Measurements from ENCODE around the gene HOXD11.

The HOXD11 gene

GRCh38 chr2:176151442-176152287 is 44.6 kb downstream of the HOXD11 start, which contains the start of gene HOXD4:
Gene HOXD4, plus strand, starts transcription at chr2:176151550. Its CDS starts 84 bp downstream, at chr2:176151634.
- no peak for DNase-seq

DNA sequence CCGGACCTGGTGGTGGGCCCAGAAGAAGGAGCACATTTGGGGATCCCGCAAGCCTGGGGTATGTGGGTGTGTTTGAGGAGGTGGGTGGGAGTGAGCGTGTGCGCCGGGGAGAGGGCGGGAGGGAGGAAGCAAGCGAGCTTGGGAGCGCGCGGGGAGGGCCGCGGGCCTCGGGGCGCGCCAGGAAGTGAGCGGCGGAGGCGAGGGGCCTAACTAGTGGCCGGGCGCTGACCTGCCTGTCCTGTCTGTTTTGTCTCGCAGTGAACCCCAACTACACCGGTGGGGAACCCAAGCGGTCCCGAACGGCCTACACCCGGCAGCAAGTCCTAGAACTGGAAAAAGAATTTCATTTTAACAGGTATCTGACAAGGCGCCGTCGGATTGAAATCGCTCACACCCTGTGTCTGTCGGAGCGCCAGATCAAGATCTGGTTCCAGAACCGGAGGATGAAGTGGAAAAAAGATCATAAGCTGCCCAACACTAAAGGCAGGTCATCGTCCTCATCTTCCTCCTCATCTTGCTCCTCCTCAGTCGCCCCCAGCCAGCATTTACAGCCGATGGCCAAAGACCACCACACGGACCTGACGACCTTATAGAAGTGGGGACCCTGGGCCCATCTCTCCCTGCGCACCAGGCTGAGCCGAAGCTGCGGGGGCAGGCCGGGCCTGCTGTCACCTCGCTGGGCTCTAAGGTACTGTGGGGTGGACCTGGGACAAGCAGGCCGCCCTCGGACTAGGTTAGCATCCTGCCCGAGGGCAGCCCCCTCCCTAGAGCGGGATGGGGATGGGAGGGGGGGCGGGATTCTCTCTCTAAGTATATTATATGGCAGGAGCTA is 45.5 kb downstream of the HOXD11 start:
- DNase-seq = no peak

GRCh38 chr2:176154576-176155252 is 47.6 kb downstream of the HOXD11 start:
- no peak for DNase-seq

GRCh38 chr2:176155356-176156044 is 48.4 kb downstream of the HOXD11 start:
- no peak for DNase-seq

DNA sequence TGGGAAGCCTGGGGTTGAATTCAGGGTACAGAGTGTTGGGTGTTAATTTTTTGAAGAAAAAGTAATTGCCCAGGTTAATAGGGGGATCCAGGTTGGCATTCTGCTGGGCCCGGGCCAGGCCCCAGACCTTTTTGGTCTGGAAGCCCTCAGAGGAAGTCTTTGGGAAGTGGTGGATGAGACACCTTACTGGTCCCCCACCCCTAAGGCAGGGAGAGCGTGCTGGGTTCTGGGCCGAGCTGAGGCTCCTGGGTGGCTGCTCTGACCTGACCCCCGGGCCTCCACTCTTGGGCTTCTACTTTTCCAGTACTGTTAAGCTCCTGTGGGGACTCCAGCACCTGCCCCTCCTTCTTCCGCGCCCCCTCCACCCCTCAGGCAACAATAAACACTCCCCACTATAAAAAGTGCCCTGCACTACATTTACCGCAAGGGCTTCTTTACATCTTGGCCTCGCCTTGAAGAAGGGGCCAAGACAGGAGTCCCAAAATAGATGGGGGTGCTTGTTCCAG is 49.3 kb downstream of the HOXD11 start:
- no peak for DNase-seq

DNA sequence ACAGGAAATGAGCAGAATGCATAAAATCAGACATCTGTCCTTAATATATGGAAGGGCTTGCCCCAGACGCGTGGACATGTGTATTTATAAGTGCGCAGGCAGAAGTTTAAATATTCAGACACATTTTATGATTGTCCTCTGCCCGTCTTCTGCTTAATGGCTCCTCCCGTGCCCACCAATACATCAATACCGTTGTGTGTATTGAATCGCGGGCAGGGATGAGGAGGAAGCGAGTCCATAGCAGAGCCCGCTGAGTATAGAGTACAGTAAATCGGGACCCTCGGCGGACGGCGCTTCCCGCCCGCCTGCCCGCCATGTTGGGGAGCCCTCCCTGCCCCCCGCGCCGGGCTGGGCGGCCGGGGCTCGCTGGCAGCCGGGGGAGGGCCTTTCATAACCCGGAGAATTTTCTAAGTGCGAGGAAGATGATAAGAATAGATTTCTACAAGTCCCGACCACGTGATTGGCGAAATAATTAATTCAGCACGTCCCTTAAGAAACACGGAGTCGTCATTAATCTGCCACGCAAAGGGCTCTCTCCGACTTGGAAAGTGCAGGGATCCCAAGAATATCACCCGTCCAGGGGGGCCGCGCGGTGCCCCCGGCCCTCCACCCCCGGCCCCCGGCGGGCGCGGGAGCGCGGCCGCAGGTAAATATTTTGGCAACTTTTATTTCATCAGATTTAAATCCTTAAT is 49.9 kb downstream of the HOXD11 start, which contains the start of gene HOXD3:
HOXD3 (plus strand) TSS at position 501 of the 692 bp plus-strand sequence. CDS start 11,808 bp downstream, outside the sequence.
- DNase-seq = no peak

DNA sequence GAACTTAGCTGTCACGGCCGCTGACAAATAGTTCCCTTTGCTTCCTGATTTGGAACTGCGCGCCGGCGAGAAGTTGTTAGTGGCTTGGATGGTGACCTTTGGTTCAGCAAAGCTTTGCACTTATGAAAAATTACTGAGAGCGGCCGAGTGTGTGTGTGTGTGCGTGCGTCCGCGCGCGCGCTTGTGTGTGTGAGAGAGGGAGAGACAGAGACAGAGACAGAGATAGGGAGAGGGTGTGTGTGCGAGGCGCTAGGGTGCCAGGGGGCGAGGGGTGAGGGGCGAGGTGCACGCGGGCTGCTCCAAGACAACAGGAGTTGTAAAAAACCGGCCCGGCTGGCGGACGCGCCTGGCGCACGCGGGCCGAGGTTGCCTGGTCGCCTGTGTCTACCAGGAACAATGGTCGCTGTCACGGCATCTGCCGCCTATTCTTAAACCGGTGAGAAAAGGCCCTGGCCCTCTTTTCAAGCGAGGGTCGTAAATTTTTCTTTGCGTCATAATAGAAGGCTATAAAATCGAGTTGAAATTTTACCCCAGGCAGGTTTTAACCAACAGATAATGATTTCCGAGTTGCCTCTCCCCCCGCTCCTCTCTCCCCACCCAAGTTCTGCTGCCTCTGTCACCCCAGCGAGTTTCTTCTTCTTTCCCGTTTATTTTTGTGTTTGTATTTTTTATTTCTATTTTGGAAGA is 50.6 kb downstream of the HOXD11 start:
- no peak for DNase-seq

- DNase-seq = no peak
Observed at GRCh38 chr2:176158186-176158591, 51.1 kb downstream of the HOXD11 start.

DNA sequence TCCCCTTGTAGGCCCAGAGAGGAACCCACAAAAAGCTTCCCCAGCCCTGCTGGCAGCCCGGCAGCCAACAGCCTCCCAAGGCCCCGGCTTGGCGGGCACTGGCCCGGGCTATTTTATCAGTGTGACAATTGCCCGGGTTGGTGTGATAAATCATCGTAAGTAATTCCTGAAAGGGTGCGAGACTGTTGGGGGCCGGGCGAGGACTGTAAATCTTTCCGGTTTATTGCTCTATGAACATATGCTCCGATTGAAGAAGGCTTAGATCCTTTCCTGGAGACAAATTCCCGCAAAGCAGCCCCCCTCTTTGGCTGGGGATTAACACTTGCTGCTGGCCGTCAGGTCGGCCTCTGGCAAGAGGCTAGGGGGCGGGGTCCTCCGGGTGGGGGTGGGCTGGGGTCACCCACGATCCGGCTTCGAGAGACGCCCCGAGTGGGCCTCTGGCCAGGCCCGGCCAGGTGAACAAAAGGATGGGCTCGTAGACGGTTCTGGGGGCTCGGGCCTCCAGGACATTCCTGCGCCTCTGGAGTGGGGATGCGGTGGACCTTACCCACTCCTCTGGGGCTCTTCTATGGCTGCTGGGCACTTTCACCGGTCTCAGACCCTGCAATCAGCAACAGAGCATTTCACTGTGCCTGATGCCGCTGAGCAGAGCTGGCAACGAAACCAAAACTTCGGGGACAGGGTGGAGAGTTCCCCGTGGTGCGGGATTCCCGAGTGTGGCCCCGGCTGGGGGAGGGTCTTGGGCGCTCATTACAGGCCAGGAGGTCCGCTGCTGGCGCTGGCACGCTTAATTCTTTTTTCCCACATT is 52.0 kb downstream of the HOXD11 start:
- no peak for DNase-seq

Data from cerebellar nuclear complex (tissue), 1 donor.